Uterus (tissue), 2 donors: ENCODE results near the gene LLGL1.

Experiments
- POLR2A ChIP-seq, 2 donors: fragments of 450-650 bp; IDR thresholded peaks; one replicate each; pipeline ENCODE4 v1.6.1; 2016; ENCODE audit warnings: antibody characterized with exemption in 2 of 2, mild to moderate bottlenecking in 1 of 2, moderate library complexity in 1 of 2
- TF ChIP-seq, protein P1 (sequence below), 4 experiments: fragments of 200-600 bp in 2 of 4; fragments of 450-650 bp in 2 of 4; sonication (generic) in 2 of 4; IDR thresholded peaks; one replicate each; pipeline ENCODE4 v1.5.1; 2016 to 2019; ENCODE audit warnings: antibody characterized with exemption in 4 of 4, mild to moderate bottlenecking in 2 of 4, moderate library complexity in 1 of 4

DNA sequence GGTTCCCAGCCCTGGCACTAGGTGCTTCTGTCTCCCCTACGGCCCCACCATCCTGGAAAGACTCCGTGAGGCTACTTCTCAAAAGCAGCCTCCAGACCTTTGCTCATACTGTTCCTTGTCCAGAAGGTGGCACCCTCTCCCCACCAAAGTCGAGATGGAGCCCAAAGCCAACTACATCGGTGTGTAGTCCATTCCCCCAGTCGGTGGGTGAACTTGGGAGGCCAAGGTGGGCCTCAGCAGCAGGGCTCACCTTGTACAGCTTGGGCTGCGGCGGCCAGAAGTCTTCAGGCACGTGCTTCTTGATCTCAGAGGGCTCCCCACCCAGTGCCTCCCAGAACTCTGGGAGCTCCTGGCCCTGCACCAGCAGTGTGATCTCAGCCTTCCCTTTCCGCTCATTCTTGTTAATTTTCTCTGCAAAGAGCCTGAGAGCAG, 22.9 kb downstream of the LLGL1 start:
- no peak for TF ChIP-seq POLR2A (IDR thresholded peaks at IDR 0.05)
- TF ChIP-seq, protein P1, sequence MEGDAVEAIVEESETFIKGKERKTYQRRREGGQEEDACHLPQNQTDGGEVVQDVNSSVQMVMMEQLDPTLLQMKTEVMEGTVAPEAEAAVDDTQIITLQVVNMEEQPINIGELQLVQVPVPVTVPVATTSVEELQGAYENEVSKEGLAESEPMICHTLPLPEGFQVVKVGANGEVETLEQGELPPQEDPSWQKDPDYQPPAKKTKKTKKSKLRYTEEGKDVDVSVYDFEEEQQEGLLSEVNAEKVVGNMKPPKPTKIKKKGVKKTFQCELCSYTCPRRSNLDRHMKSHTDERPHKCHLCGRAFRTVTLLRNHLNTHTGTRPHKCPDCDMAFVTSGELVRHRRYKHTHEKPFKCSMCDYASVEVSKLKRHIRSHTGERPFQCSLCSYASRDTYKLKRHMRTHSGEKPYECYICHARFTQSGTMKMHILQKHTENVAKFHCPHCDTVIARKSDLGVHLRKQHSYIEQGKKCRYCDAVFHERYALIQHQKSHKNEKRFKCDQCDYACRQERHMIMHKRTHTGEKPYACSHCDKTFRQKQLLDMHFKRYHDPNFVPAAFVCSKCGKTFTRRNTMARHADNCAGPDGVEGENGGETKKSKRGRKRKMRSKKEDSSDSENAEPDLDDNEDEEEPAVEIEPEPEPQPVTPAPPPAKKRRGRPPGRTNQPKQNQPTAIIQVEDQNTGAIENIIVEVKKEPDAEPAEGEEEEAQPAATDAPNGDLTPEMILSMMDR (IDR thresholded peaks at IDR 0.05), result peak; percentile 56 to 75 (median 62)
